ENCODE results near the gene SMCO4. TPM values are rescaled to one million over a fixed set of nuclear protein-coding genes. Genes with fewer than 3 reads are reported as not detected.
"Not testable (repeated sequence)": the region's sequence is repeated elsewhere in the genome, so short reads cannot be mapped to it uniquely, and the experiment has no call there.

The SMCO4 gene
- total RNA-seq, 2 experiments from 2014 or later: 37.5 to 62.6 TPM

- ATAC-seq: no peak
- DNase-seq: no peak
- peaks cover 49% of the 10 kb centered on the region for H3K27me3 Mint-ChIP-seq
- H3K4me1 Mint-ChIP-seq: peaks cover 17% of the 10 kb centered on the region
- H3K9me3 Mint-ChIP-seq (ENCODE audit: low read depth): no peaks in the 10 kb centered on the region
- no peak overlapping the region for H3K27ac Mint-ChIP-seq
- CTCF ChIA-PET: interaction anchor here (0.7 to 1.0 kb wide), 2 partner anchors 106 to 312 kb away, joined by 3 read pairs; no protein-coding TSS in a partner anchor
- no peak overlapping the region for H3K4me3 Mint-ChIP-seq
- H3K36me3 Mint-ChIP-seq: no peaks in the 10 kb centered on the region
Measured at GRCh38 chr11:93547028-93547427, 3.8 kb upstream of the SMCO4 start.

GRCh38 chr11:93545566-93545965 is 2.4 kb upstream of the SMCO4 start:
- no peak for DNase-seq
- Mint-ChIP-seq H3K36me3 (no peaks in the 10 kb centered on the region), H3K4me3 (no peak overlapping the region), H3K9me3 (ENCODE audit: low read depth) (no peaks in the 10 kb centered on the region), H3K27me3 (peaks cover 49% of the 10 kb centered on the region), H3K27ac (no peak overlapping the region), H3K4me1 (peaks cover 29% of the 10 kb centered on the region)
- ATAC-seq: no peak
- CTCF ChIA-PET: interaction anchor here (1.3 kb wide), 1 partner anchor 8 kb away, joined by 4 read pairs; no protein-coding TSS in a partner anchor

GRCh38 chr11:93542811-93543229 is 371 bp downstream of the SMCO4 start:
- Mint-ChIP-seq H3K27me3 (peaks cover 38% of the 10 kb centered on the region), H3K27ac (peak overlapping the region; percentile 71), H3K36me3 (peaks cover 1% of the 10 kb centered on the region), H3K4me1 (peaks cover 36% of the 10 kb centered on the region), H3K9me3 (ENCODE audit: low read depth) (no peaks in the 10 kb centered on the region), H3K4me3 (peak overlapping the region; percentile 83)
- CTCF ChIA-PET: interaction anchor here (0.6 to 2.9 kb wide), 10 partner anchors 11 to 308 kb away, joined by 3 to 29 read pairs (median 3); no protein-coding TSS in a partner anchor
- DNase-seq (no peak), ATAC-seq (peak; percentile 61)

- CTCF ChIA-PET: interaction anchor here (0.6 to 2.9 kb wide), 10 partner anchors 10 to 308 kb away, joined by 3 to 29 read pairs (median 3); no protein-coding TSS in a partner anchor
- peaks cover 32% of the 10 kb centered on the region for H3K27me3 Mint-ChIP-seq
- H3K9me3 Mint-ChIP-seq (ENCODE audit: low read depth): no peaks in the 10 kb centered on the region
- H3K36me3 Mint-ChIP-seq: peaks cover 1% of the 10 kb centered on the region
- peak overlapping the region; percentile 71 for H3K27ac Mint-ChIP-seq
- peak; percentile 67 for DNase-seq
- H3K4me3 Mint-ChIP-seq: peak overlapping the region; percentile 83
- peak; percentile 62 for ATAC-seq
- peaks cover 43% of the 10 kb centered on the region for H3K4me1 Mint-ChIP-seq
Measured at GRCh38 chr11:93541884-93542810, 1.0 kb downstream of the SMCO4 start.

GRCh38 chr11:93540896-93541553 is 2.2 kb downstream of the SMCO4 start:
- Mint-ChIP-seq H3K4me3 (peak overlapping the region; percentile 15), H3K27ac (no peak overlapping the region), H3K9me3 (ENCODE audit: low read depth) (no peaks in the 10 kb centered on the region), H3K36me3 (peaks cover 1% of the 10 kb centered on the region), H3K27me3 (peaks cover 25% of the 10 kb centered on the region), H3K4me1 (peaks cover 54% of the 10 kb centered on the region)
- DNase-seq: no peak
- CTCF ChIA-PET: interaction anchor here (2.5 to 2.9 kb wide), 2 partner anchors 9 to 29 kb away, joined by 11 to 29 read pairs; no protein-coding TSS in a partner anchor
- ATAC-seq: no peak

- CTCF ChIA-PET: interaction anchor here (2.5 to 2.9 kb wide), 2 partner anchors 8 to 28 kb away, joined by 11 to 29 read pairs; no protein-coding TSS in a partner anchor
- Mint-ChIP-seq H3K27me3 (peaks cover 21% of the 10 kb centered on the region), H3K4me1 (peaks cover 61% of the 10 kb centered on the region), H3K9me3 (ENCODE audit: low read depth) (no peaks in the 10 kb centered on the region), H3K4me3 (no peak overlapping the region), H3K27ac (no peak overlapping the region), H3K36me3 (peaks cover 1% of the 10 kb centered on the region)
- ATAC-seq (no peak), DNase-seq (no peak)
Measured at GRCh38 chr11:93540337-93540736, 2.9 kb downstream of the SMCO4 start.

- CTCF ChIA-PET: no interaction called here
- peaks cover 1% of the 10 kb centered on the region for H3K36me3 Mint-ChIP-seq
- no peaks in the 10 kb centered on the region for H3K9me3 Mint-ChIP-seq (ENCODE audit: low read depth)
- no peak overlapping the region for H3K27ac Mint-ChIP-seq
- peaks cover 15% of the 10 kb centered on the region for H3K27me3 Mint-ChIP-seq
- H3K4me3 Mint-ChIP-seq: no peak overlapping the region
- DNase-seq (no peak), ATAC-seq (no peak)
- H3K4me1 Mint-ChIP-seq: peaks cover 66% of the 10 kb centered on the region
Measured at GRCh38 chr11:93537767-93538261, 5.4 kb downstream of the SMCO4 start.

- no peak for DNase-seq
Measured at GRCh38 chr11:93537049-93537448, 6.1 kb downstream of the SMCO4 start.

GRCh38 chr11:93536101-93536861 is 6.9 kb downstream of the SMCO4 start:
- Mint-ChIP-seq H3K4me1 (peaks cover 71% of the 10 kb centered on the region), H3K36me3 (peaks cover 4% of the 10 kb centered on the region), H3K27ac (peak overlapping the region; percentile 82)

More at GRCh38 chr11:93537049-93537448, 6.1 kb downstream of the SMCO4 start:
- Mint-ChIP-seq H3K4me1 (peaks cover 70% of the 10 kb centered on the region), H3K9me3 (ENCODE audit: low read depth) (no peaks in the 10 kb centered on the region), H3K36me3 (peaks cover 1% of the 10 kb centered on the region), H3K4me3 (no peak overlapping the region), H3K27ac (peak overlapping the region; percentile 2), H3K27me3 (peaks cover 11% of the 10 kb centered on the region)
- ATAC-seq: no peak
- CTCF ChIA-PET: interaction anchor here (0.9 to 2.3 kb wide), 4 partner anchors 12 to 302 kb away, joined by 3 to 8 read pairs (median 3); no protein-coding TSS in a partner anchor

GRCh38 chr11:93535578-93535977 is 7.6 kb downstream of the SMCO4 start:
- not testable (repeated sequence) for H3K27me3 Mint-ChIP-seq; H3K9me3 Mint-ChIP-seq (ENCODE audit: low read depth); H3K36me3 Mint-ChIP-seq; DNase-seq
- peak overlapping the region; percentile 54 for H3K4me3 Mint-ChIP-seq
- H3K27ac Mint-ChIP-seq: peak overlapping the region; percentile 82
- CTCF ChIA-PET: interaction anchor here (1.4 to 2.3 kb wide), 3 partner anchors 11 to 48 kb away, joined by 3 to 8 read pairs (median 4); no protein-coding TSS in a partner anchor
- H3K4me1 Mint-ChIP-seq: peaks cover 72% of the 10 kb centered on the region
- ATAC-seq: peak; percentile 41

More at GRCh38 chr11:93536101-93536861, 6.9 kb downstream of the SMCO4 start:
- Mint-ChIP-seq H3K4me3 (peak overlapping the region; percentile 54), H3K27me3 (peaks cover 7% of the 10 kb centered on the region), H3K9me3 (ENCODE audit: low read depth) (no peaks in the 10 kb centered on the region)
- no peak for DNase-seq
- CTCF ChIA-PET: interaction anchor here (0.9 to 2.3 kb wide), 5 partner anchors 11 to 301 kb away, joined by 3 to 8 read pairs (median 3); no protein-coding TSS in a partner anchor
- ATAC-seq: no peak

- H3K27ac Mint-ChIP-seq: peak overlapping the region; percentile 83
- ATAC-seq (no peak), DNase-seq (no peak)
- CTCF ChIA-PET: interaction anchor here (1.4 to 5.5 kb wide), 4 partner anchors 9 to 299 kb away, joined by 3 to 29 read pairs (median 11); no protein-coding TSS in a partner anchor
- H3K27me3 Mint-ChIP-seq: no peaks in the 10 kb centered on the region
- H3K4me3 Mint-ChIP-seq: no peak overlapping the region
- H3K36me3 Mint-ChIP-seq: peaks cover 6% of the 10 kb centered on the region
- peaks cover 89% of the 10 kb centered on the region for H3K4me1 Mint-ChIP-seq
- H3K9me3 Mint-ChIP-seq (ENCODE audit: low read depth): no peaks in the 10 kb centered on the region
Measured at GRCh38 chr11:93532806-93533205, 10.4 kb downstream of the SMCO4 start.

GRCh38 chr11:93532281-93532789 is 10.9 kb downstream of the SMCO4 start:
- peak; percentile 76 for DNase-seq
- Mint-ChIP-seq H3K4me1 (peaks cover 85% of the 10 kb centered on the region), H3K27me3 (no peaks in the 10 kb centered on the region), H3K4me3 (no peak overlapping the region), H3K9me3 (ENCODE audit: low read depth) (no peaks in the 10 kb centered on the region), H3K36me3 (peaks cover 6% of the 10 kb centered on the region), H3K27ac (peak overlapping the region; percentile 83)
- ATAC-seq: peak; percentile 48
- CTCF ChIA-PET: interaction anchor here (1.2 to 5.5 kb wide), 5 partner anchors 9 to 298 kb away, joined by 3 to 29 read pairs (median 6); no protein-coding TSS in a partner anchor

Data from activated CD8-positive, alpha-beta memory T cell treated with anti-CD3 and anti-CD28 coated beads, Interleukin-2, amount 10 ng/mL, durations not matched to agents 7 days and 5 days (primary cell).